K562 (cell line): ENCODE measurements around the gene MAGI1. TPM values are rescaled to one million over a fixed set of nuclear protein-coding genes. Genes with fewer than 3 reads are reported as not detected.

Source experiments
- ATAC-seq: fragments of 200-7000 bp; cut with Tn5 transposase; 3 replicates; pipeline ENCODE4 v1.9.1; 2020; ENCODE audit warnings: moderate library complexity
- BruUV-seq: library from RNA; stranded (reverse); fragments of 400-500 nt; replicated peaks from 2 replicates; lab custom pipeline; 2021; lab: Mats Ljungman, UMichigan
- CTCF ChIA-PET: fragments of 300-600 bp; formaldehyde crosslinking; extraction: SDS; loops from one replicate; lab custom pipeline; 2021; ENCODE audit warnings: low intra/inter-chr PET ratio; lab: Yijun Ruan, JAX
- POLR2A ChIA-PET: fragments of 300-600, 350-650 bp; sonication (Branson Sonifier 250); formaldehyde crosslinking; extraction: SDS; loops from one replicate; lab custom pipeline; 2021; ENCODE audit warnings: antibody characterized with exemption, inconsistent platforms; lab: Yijun Ruan, JAX
- DNase-seq, 4 experiments: peaks; one replicate each; pipeline versions ENCODE4 v3.0.0 to v3.0.0-alpha.2; 2011 to 2018; ENCODE audit warnings: low spot score in 3 of 4, mixed read lengths in 3 of 4; ENCODE audit errors: extremely low read depth in 1 of 4
- FAIRE-seq: peaks from 2 replicates; lab custom pipeline; 2011; peaks lifted over from hg19 to GRCh38; lab: Jason Lieb, UNC
- H2AFZ ChIP-seq: 2 replicates; pipeline ENCODE4 v1.6.0; 2011; ENCODE audit warnings: low read depth, low read length, control low read depth, inconsistent platforms
- H3K27ac ChIP-seq: fragments of 200-600 bp; 3 replicates; pipeline ENCODE4 v1.8.0; 2011; ENCODE audit warnings: low read depth, mild to moderate bottlenecking, control low read depth, inconsistent platforms, low read length, moderate library complexity, mixed read lengths; ENCODE audit errors: extremely low read depth
- H3K27me3 ChIP-seq, 2 experiments: fragments of 300-600 bp in 1 of 2; 2 replicates in 1 of 2; 3 replicates in 1 of 2; pipeline versions ENCODE4 v1.6.0 to v1.8.0; 2011; ENCODE audit warnings: inconsistent platforms in 2 of 2, low read length in 2 of 2, mild to moderate bottlenecking in 1 of 2, mixed read lengths in 1 of 2, moderate library complexity in 1 of 2; ENCODE audit not compliant: control insufficient read depth in 2 of 2, insufficient read depth in 2 of 2
- H3K36me3 ChIP-seq: fragments of 300-600 bp; 3 replicates; pipeline ENCODE4 v1.8.0; 2011; ENCODE audit warnings: mild to moderate bottlenecking, low read length, inconsistent platforms; ENCODE audit not compliant: control insufficient read depth, insufficient read depth
- H3K4me1 ChIP-seq, 2 experiments: fragments of 200-600 bp in 1 of 2; replicated peaks in 1 of 2; 2 replicates in 1 of 2; 3 replicates in 1 of 2; pipeline versions ENCODE4 v1.5.1 to v1.8.0; 2011; ENCODE audit warnings: inconsistent platforms in 2 of 2, low read length in 2 of 2, mild to moderate bottlenecking in 1 of 2, mixed read lengths in 1 of 2, moderate library complexity in 1 of 2; ENCODE audit not compliant: control insufficient read depth in 2 of 2, insufficient read depth in 2 of 2
- H3K4me2 ChIP-seq: 2 replicates; pipeline ENCODE4 v1.6.1; 2011; ENCODE audit warnings: low read length, control low read depth, inconsistent platforms, mixed read lengths; ENCODE audit not compliant: insufficient read depth
- H3K4me3 ChIP-seq: fragments of 200-600 bp; sonication (generic), shearing (Covaris generic); 2 replicates; pipeline ENCODE4 v1.5.1; 2016; ENCODE audit warnings: control low read depth, inconsistent platforms
- H3K79me2 ChIP-seq: fragments of 200-600 bp; 3 replicates; pipeline ENCODE4 v1.8.0; 2011; ENCODE audit warnings: low read length, inconsistent platforms; ENCODE audit not compliant: control insufficient read depth, insufficient read depth
- H3K9ac ChIP-seq, 2 experiments: 2 replicates each; pipeline versions ENCODE4 v1.6.0 to v1.6.1; 2011; ENCODE audit warnings: low read depth in 2 of 2, low read length in 2 of 2, control low read depth in 1 of 2, inconsistent platforms in 1 of 2, mild to moderate bottlenecking in 1 of 2, mixed read lengths in 1 of 2; ENCODE audit not compliant: insufficient read depth in 1 of 2
- H3K9me1 ChIP-seq: one replicate; pipeline ENCODE4 v1.6.0; 2011; ENCODE audit warnings: inconsistent platforms, mild to moderate bottlenecking, low read length, moderate library complexity; ENCODE audit not compliant: control insufficient read depth, insufficient read depth
- H3K9me3 ChIP-seq: replicated peaks from 2 replicates; pipeline ENCODE4 v1.5.1; 2011; ENCODE audit warnings: low read depth, low read length, inconsistent platforms; ENCODE audit not compliant: control insufficient read depth, insufficient read depth
- H4K20me1 ChIP-seq: replicated peaks from 2 replicates; pipeline ENCODE4 v1.6.1; 2011; ENCODE audit warnings: low read length, inconsistent platforms, mixed read lengths; ENCODE audit not compliant: control insufficient read depth, insufficient read depth
- GABPB1 ChIP-seq: sonication (generic); formaldehyde crosslinking; IDR thresholded peaks from 2 replicates; pipeline ENCODE4 v1.8.0; 2022; ENCODE audit warnings: mild to moderate bottlenecking, missing genetic modification reagents
- IRF2 ChIP-seq: sonication (generic); formaldehyde crosslinking; IDR thresholded peaks from 2 replicates; pipeline ENCODE4 v1.8.1; 2022; ENCODE audit warnings: mild to moderate bottlenecking, missing genetic modification reagents
- L3MBTL2 ChIP-seq: fragments of 450-650 bp; IDR thresholded peaks from 2 replicates; pipeline ENCODE4 v1.6.1; 2016; ENCODE audit warnings: mild to moderate bottlenecking, moderate library complexity
- POLR2AphosphoS2 ChIP-seq: IDR thresholded peaks from 2 replicates; pipeline ENCODE4 v1.6.1; 2012; ENCODE audit warnings: low read length, improper control_type of control experiment
- SMARCC2 ChIP-seq: fragments of 450-650 bp; IDR thresholded peaks from 2 replicates; pipeline ENCODE4 v1.6.1; 2017; ENCODE audit warnings: antibody characterized with exemption, moderate library complexity, mild to moderate bottlenecking, low read depth
- WHSC1 ChIP-seq: IDR thresholded peaks from one replicate; pipeline ENCODE4 v1.6.1; 2012; ENCODE audit warnings: low read length, control low read depth, inconsistent platforms
- WGBS: fragments of 100-300 bp; shearing (Covaris generic); methylation state at CpG from one replicate; pipeline ENCODE4 v1.1.6; 2016; ENCODE audit warnings: low coverage, mixed read lengths; ENCODE audit not compliant: insufficient coverage; ENCODE audit errors: missing lambda C conversion rate; 5-methylcytosine and 5-hydroxymethylcytosine counted together
- in situ Hi-C: fragments of 300-500 bp; cut with MboI; formaldehyde crosslinking; loops from 4 replicates; pipeline ENCODE4 v1.15.0; 2018; ENCODE audit warnings: inconsistent platforms, mixed read lengths
- intact Hi-C: fragments of 100-400 bp; cut with micrococcal nuclease; formaldehyde crosslinking; loops from 2 replicates; pipeline ENCODE4 v1.14.2; 2022
- polyA plus RNA-seq, 8 experiments: library from polyadenylated mRNA; depleted of rRNA in 4 of 8; stranded (reverse) in 5 of 8; unstranded in 3 of 8; fragments of >200 nt; fragmentation: Nextera tagmentation in 2 of 8; fragmentation: Illumina TruSeq in 1 of 8; extraction: Ambion mirVana in 2 of 8; extraction: Trizol in 1 of 8; gene quantifications; 2 replicates each; pipeline versions ENCODE4 v1.2.1 to v1.2.3, GENCODE V29; 2011 to 2014; ENCODE audit warnings: inconsistent platforms in 1 of 8, missing spikeins in 1 of 8
- total RNA-seq, 7 experiments: library from RNA; depleted of rRNA in 6 of 7; stranded (reverse); fragments of >200 nt in 6 of 7; fragmentation: Illumina TruSeq in 2 of 7; extraction: Trizol in 2 of 7; gene quantifications; 2 replicates each; pipeline versions ENCODE4 v1.2.1 to v1.2.3, GENCODE V29; 2011 to 2021; ENCODE audit warnings: low replicate concordance in 1 of 7
- TF ChIP-seq, protein P1 (sequence below): IDR thresholded peaks from 2 replicates; pipeline ENCODE4 v1.6.1; 2014; ENCODE audit warnings: antibody characterized with exemption
- TF ChIP-seq, protein P2 (sequence below): fragments of 250-450 bp; sonication (Bioruptor Pico); IDR thresholded peaks from 2 replicates; pipeline ENCODE4 v1.4.0; 2020; ENCODE audit warnings: mild to moderate bottlenecking, moderate library complexity

The MAGI1 gene
- total and polyA plus RNA-seq, 9 of the 15 experiments (the other 6 are each of a cell fraction or from before 2014, with no cell fraction given): 7.8 to 59.4 (median 43.2) TPM

DNA sequence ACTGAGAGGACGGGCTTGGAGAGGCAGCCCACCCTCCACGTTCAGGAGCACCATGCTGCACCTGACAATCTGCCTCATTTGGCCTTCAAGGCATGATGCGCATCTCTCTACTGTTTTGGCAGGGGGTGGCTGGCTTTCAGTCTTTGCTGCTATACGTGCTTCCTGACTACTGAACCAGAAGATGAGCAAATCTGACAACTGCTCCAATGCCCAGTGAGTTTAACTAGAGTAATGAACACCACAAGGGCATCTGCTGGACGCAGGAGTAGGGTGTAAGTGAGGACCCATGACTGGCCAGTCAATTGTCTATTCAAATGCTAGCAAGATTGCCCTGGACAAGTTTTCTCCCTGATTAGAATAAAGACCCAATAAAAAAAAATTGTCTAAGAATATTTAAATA is 335.7 kb downstream of the MAGI1 start:
- H3K4me3 ChIP-seq: no peak overlapping the region
- no peak overlapping the region for H3K9ac ChIP-seq
- TF ChIP-seq GABPB1 (CRISPR knock-in tag) (no peak), POLR2AphosphoS2 (no peak), SMARCC2 (no peak), WHSC1 (no peak), IRF2 (CRISPR knock-in tag) (no peak), L3MBTL2 (no peak)
- TF ChIP-seq, protein P1, sequence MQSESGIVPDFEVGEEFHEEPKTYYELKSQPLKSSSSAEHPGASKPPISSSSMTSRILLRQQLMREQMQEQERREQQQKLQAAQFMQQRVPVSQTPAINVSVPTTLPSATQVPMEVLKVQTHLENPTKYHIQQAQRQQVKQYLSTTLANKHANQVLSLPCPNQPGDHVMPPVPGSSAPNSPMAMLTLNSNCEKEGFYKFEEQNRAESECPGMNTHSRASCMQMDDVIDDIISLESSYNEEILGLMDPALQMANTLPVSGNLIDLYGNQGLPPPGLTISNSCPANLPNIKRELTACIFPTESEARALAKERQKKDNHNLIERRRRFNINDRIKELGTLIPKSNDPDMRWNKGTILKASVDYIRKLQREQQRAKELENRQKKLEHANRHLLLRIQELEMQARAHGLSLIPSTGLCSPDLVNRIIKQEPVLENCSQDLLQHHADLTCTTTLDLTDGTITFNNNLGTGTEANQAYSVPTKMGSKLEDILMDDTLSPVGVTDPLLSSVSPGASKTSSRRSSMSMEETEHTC: no peak
- TF ChIP-seq, protein P2, sequence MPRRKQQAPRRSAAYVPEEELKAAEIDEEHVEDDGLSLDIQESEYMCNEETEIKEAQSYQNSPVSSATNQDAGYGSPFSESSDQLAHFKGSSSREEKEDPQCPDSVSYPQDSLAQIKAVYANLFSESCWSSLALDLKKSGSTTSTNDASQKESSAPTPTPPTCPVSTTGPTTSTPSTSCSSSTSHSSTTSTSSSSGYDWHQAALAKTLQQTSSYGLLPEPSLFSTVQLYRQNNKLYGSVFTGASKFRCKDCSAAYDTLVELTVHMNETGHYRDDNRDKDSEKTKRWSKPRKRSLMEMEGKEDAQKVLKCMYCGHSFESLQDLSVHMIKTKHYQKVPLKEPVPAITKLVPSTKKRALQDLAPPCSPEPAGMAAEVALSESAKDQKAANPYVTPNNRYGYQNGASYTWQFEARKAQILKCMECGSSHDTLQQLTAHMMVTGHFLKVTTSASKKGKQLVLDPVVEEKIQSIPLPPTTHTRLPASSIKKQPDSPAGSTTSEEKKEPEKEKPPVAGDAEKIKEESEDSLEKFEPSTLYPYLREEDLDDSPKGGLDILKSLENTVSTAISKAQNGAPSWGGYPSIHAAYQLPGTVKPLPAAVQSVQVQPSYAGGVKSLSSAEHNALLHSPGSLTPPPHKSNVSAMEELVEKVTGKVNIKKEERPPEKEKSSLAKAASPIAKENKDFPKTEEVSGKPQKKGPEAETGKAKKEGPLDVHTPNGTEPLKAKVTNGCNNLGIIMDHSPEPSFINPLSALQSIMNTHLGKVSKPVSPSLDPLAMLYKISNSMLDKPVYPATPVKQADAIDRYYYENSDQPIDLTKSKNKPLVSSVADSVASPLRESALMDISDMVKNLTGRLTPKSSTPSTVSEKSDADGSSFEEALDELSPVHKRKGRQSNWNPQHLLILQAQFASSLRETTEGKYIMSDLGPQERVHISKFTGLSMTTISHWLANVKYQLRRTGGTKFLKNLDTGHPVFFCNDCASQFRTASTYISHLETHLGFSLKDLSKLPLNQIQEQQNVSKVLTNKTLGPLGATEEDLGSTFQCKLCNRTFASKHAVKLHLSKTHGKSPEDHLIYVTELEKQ (CRISPR knock-in tag): no peak
- no peaks in the 10 kb centered on the region for H3K9me3 ChIP-seq
- WGBS: 20% methylated on average over 5 of the region's 5 CpGs
- in situ Hi-C loops: no loop called here
- intact Hi-C loops: no loop called here
- H3K36me3 ChIP-seq: no peaks in the 10 kb centered on the region
- DNase-seq (no peak), FAIRE-seq (no peak), ATAC-seq (no peak)
- H3K27ac ChIP-seq: no peak overlapping the region
- ChIA-PET CTCF (no interaction called here), POLR2A (interaction anchor here (0.6 kb wide), 1 partner anchor 771 kb away, joined by 3 read pairs; no protein-coding TSS in a partner anchor)
- no peak overlapping the region for H3K4me2 ChIP-seq
- no peak overlapping the region for H2AFZ ChIP-seq
- H3K79me2 ChIP-seq: no peaks in the 10 kb centered on the region
- no peaks in the 10 kb centered on the region for H3K4me1 ChIP-seq
- no peaks in the 10 kb centered on the region for H4K20me1 ChIP-seq
- peaks cover 0 to 4% of the 10 kb centered on the region in 2 experiments; a peak in 1 of 5 replicates for H3K27me3 ChIP-seq
- no TSS peak for BruUV-seq
- no peaks in the 10 kb centered on the region for H3K9me1 ChIP-seq
